ENCODE results near the gene UFD1. TPM values are rescaled to one million over a fixed set of nuclear protein-coding genes. Genes with fewer than 3 reads are reported as not detected.

UFD1 gene
- total RNA-seq, 1 donor, result 44.9 TPM

DNA sequence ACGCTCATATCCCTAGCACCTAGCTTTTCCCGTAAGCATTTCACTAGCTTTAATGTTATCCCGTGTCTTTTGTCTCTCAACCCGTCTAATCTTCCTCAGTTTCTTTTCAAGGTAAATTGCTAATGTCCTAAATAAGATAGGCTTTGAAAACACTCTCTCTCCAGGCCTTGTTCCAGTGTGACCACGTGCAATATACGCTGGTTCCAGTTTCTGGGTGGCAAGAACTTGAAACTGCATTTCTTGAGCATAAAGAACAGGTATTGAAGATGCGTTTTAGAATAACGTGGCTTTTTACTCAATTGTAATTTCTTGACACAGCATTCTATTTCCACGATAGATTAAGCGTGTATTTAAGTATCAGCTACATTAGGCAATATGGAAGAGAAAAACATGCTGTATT is 1.8 kb upstream of the UFD1 start:
- peak overlapping the region; percentile 93 for H3K4me3 ChIP-seq (ENCODE audit: low read depth, low read length)
- no peak for DNase-seq (ENCODE audit: low read depth)
- TF ChIP-seq CTCF (IDR thresholded peaks at IDR 0.05; ENCODE audit: insufficient read depth, low read depth, low read length), result no peak

GRCh38 chr22:19480173-19480568 is 1.2 kb upstream of the UFD1 start:
- no peak for DNase-seq (ENCODE audit: low read depth)
- TF ChIP-seq CTCF (IDR thresholded peaks at IDR 0.05; ENCODE audit: insufficient read depth, low read depth, low read length), result no peak
- peak overlapping the region; percentile 93 for H3K4me3 ChIP-seq (ENCODE audit: low read depth, low read length)

GRCh38 chr22:19479355-19480172 is 571 bp upstream of the UFD1 start, which contains the start of gene CDC45:
Gene CDC45 (plus strand): TSS chr22:19479920. CDS start chr22:19479969, 49 bp downstream.
- H3K4me3 ChIP-seq (ENCODE audit: low read depth, low read length), result peak within 1 kb of the TSS; percentile 93
- no peak for TF ChIP-seq CTCF (IDR thresholded peaks at IDR 0.05; ENCODE audit: insufficient read depth, low read depth, low read length)
- peak; percentile 99 for DNase-seq (ENCODE audit: low read depth)

DNA sequence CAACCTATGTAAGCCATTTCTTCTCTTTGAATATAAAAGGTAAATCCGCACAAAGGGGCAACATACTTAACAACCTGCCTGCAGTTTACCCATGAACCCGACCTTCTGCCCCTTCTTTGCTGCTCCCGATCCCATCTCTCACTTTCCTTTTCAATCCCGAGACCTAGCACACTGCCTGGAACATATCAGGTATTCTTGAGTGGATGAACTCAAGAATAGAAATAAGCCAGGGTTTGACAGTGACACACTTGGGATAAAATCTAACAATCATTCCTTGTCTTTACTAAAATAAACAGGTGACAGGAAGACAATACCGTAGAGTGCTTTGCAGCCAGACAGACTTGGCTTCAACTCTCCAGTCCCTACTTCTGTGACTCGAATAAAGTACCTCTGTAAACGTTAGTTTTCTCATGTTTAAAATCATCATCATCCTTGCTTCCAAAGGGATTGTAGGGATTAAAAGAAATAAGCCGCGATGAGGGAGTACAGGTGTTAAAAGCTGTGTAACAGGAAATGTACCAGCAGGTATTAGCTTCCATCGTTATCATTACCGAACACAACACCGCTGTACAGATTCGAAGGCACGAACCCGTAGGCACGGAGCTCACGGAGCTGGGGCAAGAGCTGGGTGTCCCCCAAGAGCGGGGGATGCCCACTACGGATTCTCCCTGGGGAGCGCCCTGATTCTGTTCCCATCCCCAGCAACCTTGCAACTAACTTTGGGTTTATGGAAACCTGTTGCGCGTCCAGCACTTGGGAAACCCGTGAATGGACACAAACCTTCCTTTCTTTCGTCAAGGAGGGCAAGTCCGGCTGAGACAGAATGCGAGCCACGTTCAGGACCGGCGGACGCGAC is 720 bp downstream of the UFD1 start:
- peak overlapping the region; percentile 93 for H3K4me3 ChIP-seq (ENCODE audit: low read depth, low read length)
- TF ChIP-seq CTCF (IDR thresholded peaks at IDR 0.05; ENCODE audit: insufficient read depth, low read depth, low read length), result no peak
- peak; percentile 14 for DNase-seq (ENCODE audit: low read depth)

DNA sequence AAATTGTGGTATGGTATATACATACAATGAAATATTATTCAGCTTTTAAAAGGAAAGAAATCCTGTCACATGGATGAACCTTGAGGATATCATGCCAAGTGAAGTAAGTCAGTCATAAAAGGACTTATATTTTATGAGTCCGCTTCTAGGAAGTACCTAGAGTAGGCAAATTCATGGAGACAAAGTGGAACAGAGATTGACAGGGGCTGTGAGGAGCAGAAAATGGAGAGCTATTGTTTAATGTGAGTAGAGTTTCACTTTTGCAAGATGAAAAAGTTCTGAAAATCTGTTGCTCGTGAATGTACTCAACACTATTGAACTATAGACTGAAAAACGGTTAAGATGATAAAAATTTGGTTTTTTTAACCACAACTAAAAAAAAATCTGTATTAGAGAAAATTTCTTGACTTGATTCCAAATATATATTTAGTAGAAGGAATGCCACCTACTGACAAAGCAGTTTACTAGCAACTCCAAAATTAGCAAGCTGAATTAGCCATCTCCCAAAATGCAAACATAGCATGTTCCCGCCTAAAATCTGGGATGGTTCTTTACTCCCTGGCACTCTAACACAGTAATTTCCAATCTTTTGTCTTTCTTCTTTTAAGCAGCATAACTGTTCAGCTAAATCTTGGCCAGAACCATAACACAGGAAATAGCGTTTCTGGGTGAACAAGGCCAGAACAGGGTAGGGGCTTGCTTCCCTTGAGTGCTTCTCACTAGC is 1.5 kb downstream of the UFD1 start:
- DNase-seq (ENCODE audit: low read depth), result no peak
- TF ChIP-seq CTCF (IDR thresholded peaks at IDR 0.05; ENCODE audit: insufficient read depth, low read depth, low read length), result peak; percentile 6
- H3K4me3 ChIP-seq (ENCODE audit: low read depth, low read length), result peak overlapping the region; percentile 93

- no peak for DNase-seq (ENCODE audit: low read depth)
- TF ChIP-seq CTCF (IDR thresholded peaks at IDR 0.05; ENCODE audit: insufficient read depth, low read depth, low read length), result no peak
- H3K4me3 ChIP-seq (ENCODE audit: low read depth, low read length), result no peak overlapping the region
Observed at GRCh38 chr22:19476023-19476422, 3.0 kb downstream of the UFD1 start.
